Daoy (cell line): Measurements from ENCODE around the gene CCM2L. TPM values are rescaled to one million over a fixed set of nuclear protein-coding genes. Genes with fewer than 3 reads are reported as not detected.

Source experiments
- DNase-seq: peaks from one replicate; pipeline ENCODE4 v3.0.0-alpha.2; 2015; ENCODE audit warnings: low read depth
- total RNA-seq: library from RNA; depleted of rRNA; stranded (reverse); fragments of >200 nt; shearing (Covaris generic); gene quantifications from 2 replicates; pipeline ENCODE4 v1.2.3, GENCODE V29; 2014

Gene CCM2L
- total RNA-seq, 1 experiment from 2014 or later: 1.0 TPM

DNA sequence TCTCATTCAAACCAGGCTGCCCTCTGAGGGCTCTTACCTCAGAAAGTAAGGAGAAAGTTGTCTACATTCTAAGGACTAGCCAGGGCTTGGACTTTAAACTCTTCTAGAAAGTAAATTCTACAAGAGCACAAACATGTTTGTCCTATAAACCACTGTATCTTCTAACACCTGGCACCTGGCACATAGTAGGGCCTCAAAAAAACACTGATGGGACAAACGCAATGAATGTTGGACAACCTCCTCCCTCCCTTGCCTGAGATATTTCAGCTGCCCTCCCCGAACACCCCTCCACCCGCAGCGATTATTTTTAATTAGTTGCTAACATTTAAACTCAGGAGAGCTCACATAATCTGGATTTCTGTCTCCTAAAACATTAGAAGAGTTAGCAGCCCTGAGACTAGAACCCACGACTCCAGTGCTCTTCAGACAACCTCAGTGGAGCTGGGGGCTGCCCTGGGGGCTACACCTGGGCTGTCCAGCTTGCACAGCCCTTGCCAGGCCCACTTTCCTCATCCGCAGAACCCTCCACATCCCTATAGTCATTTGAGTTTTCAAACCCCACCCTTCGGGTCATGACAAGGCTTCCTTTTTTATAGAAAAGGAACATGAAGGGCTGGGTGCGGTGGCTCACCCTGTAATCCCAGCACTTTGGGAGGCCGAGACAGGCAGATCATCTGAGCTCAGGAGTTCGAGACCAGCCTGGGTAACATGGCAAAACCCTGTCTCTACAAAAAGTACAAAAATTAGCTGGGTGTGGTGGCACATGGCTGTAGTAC is 46.7 kb downstream of the CCM2L start:
- DNase-seq: no peak

DNA sequence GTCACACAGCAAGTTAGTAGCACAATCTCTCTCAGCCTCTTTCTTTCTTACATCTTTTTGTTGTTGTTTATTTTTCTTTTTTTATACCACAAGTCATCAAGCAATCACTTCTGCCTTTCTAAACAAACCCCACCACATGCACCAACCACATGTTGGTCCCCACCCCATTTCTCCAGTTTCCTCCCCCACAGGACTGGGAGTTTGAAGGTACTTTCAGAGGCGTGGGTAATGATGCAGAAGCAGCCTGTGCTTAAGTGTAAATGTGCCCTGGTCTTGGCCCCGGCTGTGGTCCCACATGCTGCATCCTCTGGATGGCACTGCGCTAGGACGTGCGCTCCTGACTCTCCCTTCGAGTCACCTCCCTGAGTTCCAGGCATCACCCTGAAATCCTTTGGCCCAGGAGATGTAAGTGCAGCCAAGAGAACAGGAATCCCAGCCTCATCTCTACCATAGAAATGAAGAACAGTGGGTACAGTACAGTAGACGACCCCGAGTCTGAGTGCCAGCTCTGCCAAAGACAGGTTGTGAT is 47.5 kb downstream of the CCM2L start:
- DNase-seq: no peak

DNA sequence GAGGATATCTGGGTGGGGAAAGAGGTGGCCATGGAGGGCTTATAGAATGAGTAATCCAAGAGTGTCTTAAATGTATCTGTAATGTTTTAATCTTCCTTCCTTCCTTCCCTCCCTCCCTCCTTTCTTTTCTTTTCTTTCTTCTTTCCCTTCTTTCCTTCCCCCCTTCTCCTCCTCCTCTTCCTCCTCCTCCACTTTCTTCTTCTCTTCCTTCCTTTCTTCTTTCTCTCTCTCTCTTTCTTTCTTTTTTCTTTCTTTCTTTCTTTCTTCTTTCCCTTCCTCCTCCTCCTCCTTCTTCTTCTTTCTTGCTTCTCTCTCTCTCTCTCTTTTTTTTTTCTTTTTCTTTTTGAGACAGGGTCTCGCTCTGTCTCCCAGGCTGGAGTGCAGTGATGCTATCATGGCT is 49.0 kb downstream of the CCM2L start:
- no peak for DNase-seq

DNA sequence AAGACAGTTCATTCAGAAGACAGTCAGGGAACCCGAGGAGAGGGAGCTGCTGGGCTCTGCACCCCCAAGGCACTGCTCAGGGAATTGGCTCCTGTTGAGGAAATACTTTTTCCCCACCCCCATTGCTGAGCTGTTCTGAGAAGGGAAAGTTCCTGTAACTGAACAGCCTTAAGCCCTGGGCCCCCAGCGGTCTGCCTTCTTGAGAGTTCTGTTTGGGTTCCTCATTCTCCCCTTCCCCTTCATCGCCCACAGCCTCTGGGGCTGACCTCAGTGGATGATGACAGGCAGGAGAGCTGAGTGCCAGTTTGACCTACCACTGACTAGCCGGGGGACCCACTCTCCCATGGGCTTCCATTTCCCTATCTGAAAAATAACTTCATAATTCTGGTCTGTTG is 52.5 kb downstream of the CCM2L start:
- no peak for DNase-seq

DNA sequence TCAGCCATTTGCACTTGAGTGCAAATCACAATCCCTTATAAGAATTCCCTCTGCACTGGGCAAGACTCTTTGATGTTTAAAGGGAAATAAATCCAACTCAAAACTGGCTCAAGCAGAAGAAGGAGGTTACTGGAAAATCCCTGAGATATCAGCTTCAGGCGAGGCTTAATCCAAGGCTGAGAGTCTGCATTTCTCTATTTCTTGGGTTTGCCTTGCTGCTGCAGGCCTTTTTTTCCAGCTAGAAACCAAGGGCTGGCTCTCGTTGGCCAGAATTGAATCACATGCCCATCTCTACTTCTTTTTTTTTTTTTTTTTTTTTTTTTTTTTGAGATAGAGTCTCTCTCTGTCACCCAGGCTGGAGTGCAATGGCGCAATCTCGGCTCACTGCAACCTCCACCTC is 53.5 kb downstream of the CCM2L start:
- DNase-seq: no peak

DNA sequence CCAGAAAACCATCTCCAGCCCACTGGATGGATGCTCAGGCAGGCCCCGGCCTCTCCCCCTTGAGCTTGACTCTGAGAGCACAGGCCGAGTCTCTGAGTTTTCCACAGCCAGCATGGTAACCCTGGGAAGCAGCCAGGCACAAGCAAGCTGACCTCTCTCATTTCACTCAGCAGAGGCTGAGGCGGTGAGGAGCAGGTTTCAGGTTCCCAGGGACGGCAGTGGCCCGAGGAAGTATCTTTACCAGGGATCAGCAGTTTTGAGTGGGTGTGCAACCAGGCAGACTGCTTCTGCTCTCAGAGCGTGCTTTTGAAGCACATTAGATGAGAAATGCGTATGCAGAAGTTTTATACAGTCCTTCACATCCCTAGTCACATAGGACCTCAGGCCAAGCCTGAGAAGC is 54.4 kb downstream of the CCM2L start:
- DNase-seq: no peak

DNA sequence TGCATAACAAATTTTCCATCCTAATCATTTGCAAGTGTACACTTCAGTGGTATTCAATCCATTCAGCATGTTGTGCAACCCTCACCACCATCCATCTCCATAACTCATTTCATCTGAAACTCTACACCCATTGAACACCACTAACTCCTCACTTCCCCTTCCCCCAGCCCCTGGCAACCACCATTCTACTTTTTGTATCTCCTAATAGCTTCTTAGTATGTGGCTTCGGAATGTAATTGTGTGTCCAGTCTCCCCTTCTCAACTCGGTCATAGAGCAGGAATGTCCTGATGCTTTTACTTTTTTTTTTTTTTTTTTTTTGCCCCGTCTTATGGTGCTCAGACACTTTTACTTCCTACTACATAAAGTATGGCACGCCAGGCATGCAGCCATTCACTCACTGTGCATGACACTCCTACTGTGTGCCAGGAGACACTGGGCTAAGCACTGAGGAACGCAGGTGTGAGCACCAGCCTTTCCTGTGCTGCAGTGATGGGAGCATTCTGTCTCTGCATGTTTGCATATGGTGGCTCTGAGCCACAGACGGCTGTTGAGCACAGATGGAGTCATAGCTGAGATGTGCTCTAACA is 57.1 kb downstream of the CCM2L start:
- peak; percentile 79 for DNase-seq

DNA sequence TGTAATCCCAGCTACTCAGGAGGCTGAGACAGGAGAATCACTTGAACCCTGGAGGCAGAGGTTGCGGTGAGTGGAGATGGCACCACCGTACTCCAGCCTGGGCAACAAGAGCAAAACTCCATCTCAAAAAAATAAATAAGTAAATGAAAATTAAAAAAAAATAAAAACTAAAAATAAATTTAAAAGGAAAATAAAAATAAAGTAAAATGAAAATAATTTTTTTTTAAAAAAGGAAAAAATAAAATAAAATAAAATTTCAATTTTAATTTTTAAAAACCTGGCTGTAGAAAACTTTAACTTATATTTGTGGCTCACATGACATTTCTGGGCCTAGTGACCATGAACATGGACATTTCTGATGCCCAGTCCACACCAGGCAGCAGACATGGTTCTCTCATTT is 57.9 kb downstream of the CCM2L start:
- DNase-seq: no peak

DNA sequence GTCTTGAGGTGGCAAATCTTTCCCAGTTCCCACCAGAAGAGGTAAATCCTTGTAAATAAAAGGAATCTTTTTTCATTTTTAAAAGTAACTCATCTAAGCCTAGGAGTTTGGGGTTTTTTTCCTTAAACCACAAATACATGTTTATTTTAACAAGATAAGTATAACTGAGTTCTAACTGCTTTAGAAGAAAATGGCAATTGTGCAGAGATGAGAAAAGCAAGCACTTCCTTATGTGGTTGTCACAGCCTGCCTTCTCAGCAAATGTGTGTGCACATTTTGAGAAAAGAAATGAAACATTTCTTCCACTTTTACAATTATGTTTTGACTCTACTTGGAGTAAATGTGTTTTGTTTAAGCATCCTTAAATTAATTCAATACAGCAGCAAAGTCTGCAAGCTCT is 59.5 kb downstream of the CCM2L start:
- no peak for DNase-seq

DNA sequence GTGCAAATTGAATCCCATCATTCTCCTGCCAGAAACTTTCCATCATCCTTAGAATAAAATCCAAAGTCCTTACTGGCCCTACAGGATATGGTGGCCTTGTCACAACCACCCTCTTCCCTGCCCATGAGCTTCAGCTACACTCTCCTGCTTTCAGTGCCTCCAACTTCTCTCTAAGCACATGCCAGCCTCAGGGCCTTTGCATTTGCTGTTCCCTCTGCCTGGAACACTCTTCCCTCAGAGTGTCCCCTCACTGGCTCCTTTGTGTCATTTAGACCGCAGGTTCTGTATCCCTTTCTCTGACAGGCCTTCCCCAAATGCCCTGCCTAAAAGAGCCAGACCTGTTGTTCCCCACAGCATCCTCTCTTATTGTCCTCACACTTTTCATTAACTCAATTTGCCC is 60.0 kb downstream of the CCM2L start:
- DNase-seq: no peak

DNA sequence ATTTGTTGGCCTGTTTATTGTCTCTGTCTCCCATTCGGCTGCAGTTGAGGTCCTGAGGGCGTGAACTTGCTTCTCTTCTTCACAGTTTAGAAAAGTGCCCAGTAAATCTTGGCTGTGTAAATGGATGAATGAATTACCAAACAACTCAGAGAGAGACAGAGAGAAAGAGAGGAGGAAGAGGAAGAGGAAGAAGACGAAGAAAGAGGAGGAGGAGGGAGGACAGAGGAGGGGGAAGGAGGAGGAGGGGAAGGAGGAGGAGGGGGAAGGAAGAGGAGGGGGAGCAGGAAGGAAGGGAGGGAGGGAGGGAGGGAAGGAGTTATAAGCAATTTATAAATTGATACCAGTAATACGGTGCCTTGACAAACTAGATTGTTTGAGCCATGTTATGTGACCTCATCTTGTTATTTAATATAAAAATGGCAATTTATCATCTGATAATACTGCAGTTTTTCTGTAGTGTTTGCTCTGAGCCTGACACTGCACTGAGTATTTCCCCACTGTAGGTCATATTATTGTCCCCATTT is 60.5 kb downstream of the CCM2L start:
- no peak for DNase-seq

DNA sequence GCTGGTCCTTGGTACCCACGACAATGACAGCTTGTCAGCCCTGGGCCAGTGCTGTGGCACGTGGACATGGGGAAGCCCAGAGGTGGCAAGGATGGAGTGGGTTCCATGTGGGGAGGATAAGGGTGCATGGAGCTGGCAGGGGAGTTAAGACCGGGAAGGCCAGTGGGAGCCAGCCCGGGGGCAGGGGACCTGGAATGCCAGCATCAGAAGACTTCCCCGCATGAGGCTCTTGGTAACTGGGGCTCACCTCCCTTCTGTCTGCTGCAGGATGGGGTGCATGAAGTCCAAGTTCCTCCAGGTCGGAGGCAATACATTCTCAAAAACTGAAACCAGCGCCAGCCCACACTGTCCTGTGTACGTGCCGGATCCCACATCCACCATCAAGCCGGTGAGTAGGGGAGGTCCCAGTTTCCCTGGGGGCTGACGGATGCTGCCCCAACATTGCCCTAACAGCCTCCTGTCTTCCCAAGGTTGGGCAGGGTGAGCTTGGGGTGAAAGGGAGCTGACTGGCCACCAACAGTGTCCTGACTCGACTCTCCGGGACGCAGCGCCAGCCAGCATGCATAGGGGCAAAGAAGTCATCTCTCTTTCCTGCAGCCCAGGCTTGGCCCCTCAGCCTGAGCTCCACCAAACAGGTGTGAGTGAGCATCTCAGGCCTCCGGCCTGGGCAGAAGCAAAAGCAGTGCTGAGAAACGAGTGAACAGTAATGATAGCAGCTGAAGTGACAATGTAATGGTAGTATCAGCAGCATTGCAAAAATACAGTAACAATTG is 61.3 kb downstream of the CCM2L start:
- DNase-seq: no peak

DNA sequence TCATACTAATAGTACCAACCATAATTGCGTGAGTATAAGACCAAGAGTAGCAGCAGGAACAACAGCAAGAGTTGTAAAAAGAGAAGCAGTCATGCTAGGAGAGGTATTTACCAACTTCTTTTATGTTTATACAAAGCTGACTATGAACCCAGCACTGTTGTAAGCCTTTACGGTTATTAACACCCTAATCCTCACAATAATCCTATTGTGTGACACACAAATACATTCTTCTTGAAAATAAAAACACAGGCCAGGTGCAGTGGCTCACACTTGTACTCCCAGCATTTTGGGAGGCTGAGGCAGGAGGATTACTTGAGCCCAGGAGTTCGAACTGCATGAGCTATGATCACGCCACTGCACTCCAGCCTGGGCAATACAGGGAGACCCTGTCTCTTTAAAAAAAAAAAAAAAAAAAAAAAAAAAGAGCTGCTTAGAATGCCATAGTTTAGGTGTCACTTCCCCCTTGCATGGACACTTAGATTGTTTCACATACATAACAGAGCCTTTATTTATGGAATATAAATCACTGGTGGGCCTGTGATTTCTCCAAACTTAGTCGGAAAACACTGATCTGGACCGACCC is 62.0 kb downstream of the CCM2L start:
- no peak for DNase-seq

DNA sequence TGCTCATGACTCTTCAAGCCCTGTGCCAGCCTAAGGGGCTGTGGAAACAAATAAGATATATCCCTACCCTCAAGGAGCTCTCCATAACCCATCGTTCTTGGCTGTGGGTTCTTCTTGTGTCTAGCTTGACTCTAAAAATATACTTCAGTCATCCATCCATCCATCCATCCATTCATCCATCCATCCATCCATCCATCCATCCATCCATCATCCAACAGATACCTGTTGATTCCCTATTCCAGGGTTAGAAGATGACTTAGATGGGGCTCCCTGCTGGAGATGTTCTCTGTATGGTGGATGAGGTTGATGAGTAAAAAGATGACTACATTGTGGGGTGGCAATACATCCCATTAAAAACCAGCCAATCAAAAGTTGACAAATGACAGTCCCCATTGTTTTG is 65.3 kb downstream of the CCM2L start:
- no peak for DNase-seq

DNA sequence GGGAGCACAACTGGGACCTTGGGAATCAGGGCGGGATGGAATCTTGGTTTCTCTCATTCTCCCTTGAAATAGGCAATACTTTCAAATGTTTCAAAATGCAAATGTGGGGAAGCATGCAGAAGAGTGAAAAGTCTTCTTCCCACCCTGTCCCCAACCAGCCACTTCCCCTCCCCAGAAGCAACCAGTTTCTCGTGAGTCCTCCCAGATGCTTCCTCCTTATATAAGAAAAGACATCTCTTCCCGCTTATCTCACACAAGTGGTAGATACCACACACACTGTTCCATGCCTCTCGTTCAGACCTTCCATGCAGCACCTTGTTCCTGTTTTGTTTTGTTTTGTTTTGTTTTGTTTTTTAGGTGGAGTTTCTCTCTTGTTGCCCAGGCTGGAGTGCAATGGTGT is 67.0 kb downstream of the CCM2L start:
- no peak for DNase-seq

DNA sequence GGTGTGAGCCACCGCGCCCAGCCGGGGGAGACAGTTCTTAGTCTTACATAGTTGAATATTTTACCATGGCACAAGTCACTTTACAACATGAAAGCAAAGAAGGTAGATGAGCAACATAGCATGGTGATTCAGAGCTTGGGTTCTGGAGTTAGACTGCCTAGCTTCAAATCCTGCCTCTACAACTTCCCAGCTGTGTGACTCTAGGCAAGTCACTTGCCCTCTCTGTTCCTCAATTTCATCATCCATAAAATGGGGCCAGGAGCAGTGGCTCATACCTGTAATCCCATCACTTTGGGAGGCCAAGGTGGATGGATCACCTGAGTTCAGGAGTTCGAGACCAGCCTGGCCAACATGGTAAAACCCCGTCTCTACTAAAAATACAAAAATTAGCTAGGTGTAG is 68.1 kb downstream of the CCM2L start:
- DNase-seq: no peak

DNA sequence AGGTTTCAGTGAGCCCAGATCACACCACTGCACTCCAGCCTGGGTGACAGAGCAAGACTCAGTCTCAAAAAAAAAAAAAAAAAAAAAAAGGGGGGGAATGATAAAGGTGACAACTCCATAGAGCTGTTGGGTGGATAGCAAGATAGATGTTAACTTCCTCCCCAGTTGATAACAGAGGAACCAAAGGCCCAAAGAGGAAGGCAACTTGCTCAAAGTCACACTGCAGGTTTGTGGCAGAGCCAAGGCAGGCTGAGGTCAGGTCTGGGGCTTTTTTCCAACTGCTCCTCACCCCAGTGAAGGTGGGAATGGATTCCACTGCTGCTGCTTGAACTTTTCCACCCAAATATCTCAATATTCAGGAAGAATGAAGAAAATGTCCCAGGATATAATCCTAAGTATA is 68.6 kb downstream of the CCM2L start:
- no peak for DNase-seq

DNA sequence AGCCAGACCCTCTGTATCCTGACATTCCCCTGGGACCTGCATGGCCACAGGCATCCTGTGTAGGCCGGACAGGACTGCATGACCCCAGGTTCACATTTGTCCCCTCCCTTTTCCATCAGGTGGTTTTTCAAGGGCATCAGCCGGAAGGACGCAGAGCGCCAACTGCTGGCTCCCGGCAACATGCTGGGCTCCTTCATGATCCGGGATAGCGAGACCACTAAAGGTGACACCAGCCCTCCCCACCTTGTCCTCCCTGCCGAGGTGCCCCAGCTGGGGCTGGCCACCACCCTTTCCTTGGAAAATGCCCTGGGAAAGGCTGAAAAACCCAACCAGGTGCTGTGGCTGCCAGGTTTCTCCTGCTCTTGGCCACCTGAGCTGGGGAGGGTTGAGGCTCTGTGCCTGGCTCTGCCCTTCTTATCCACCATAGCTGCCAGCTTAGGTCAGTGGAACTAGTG is 69.4 kb downstream of the CCM2L start:
- no peak for DNase-seq

DNA sequence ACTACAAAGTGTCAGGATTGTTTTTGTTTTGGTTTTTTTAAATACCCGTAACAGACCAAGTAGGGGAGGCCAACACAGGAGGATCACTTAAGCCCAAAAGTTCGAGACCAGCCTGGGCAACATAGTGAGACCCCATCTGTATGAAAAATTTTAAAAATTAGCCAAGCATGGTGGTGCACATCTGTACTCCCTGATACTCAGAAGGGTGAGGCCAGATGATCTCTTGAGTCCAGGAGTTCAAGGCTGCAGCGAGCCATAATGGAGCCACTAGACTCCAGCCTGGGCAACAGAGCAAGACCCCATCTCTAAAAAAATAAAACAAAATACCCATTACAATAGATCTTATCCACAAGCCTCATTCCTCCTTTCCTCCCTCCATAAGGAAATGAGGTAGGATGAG is 70.5 kb downstream of the CCM2L start:
- DNase-seq: no peak
